Hematopoietic multipotent progenitor cell (in vitro differentiated cells): ENCODE results near the gene CAMK2B. TPM values are rescaled to one million over a fixed set of nuclear protein-coding genes. Genes with fewer than 3 reads are reported as not detected.
"Not testable (repeated sequence)": the region's sequence is repeated elsewhere in the genome, so short reads cannot be mapped to it uniquely, and the experiment has no call there.

ENCODE experiments used
- DNase-seq, 3 donors: peaks; one replicate each; pipeline ENCODE4 v3.0.0-alpha.2; 2011 to 2015; ENCODE audit warnings: low read depth in 2 of 3, low spot score in 2 of 3
- total RNA-seq: library from RNA; depleted of rRNA; stranded (reverse); fragments of >200 nt; gene quantifications from one replicate; pipeline ENCODE4 v1.2.3, GENCODE V29; 2012

The CAMK2B gene
- total RNA-seq, 1 donor: under 0.01 TPM

DNA sequence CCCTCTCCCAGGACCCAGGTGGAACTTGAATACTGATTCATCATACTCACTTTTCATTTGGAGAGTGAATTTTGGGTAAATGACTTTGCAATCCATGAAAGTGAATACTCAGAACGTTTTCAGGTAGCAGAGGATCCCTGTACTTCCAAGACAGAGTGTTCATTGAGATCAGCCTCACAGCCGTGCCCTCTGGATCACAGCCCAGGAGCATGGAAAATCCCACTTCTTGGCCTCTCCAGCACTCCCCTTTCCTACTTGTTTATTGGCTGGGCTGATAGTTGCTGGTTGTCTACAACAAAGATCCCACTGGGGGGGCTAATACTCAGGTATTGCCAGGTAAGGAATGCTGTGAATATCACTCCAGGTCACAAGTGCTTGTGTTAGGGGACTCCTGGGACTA, 142.0 kb downstream of the CAMK2B start:
- no peak for DNase-seq

DNA sequence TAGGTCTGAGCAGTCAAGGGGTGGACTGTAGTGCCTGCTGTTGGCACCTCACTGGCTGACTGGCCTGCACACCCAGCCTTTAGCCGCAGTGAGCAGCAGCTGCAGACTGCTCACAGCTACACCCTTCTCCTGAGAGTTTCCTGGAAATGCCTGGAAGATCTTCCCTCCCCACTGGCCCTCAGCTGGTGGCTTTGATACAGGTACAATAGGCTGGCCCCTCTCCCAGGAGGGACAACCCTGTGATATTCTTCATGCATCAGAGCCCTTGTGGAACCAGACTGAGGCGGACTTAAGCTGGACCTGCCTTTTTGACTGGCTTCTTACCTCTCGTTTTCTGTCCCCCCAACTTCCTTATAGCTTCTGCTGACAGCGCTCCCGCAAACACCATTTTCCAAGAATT, 142.6 kb downstream of the CAMK2B start:
- no peak for DNase-seq

DNA sequence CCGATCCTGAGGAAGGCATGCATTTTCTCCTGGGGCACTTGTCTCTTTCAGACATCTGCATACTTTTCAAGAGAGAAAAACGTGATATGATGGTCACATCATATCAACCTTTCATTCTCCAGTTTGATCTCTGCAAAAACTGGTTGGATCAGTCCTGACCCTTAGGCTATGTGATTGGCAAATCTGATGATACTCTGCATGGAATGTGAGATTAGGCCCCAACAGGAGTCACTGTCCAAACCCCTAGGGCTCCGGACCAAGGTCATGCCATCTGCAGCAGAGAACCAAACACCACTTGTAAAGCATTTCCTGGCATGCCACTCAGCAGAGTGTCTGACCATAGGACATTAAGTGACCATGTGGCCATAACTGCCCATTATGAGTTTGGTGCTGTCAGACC, 144.8 kb downstream of the CAMK2B start:
- no peak for DNase-seq

DNA sequence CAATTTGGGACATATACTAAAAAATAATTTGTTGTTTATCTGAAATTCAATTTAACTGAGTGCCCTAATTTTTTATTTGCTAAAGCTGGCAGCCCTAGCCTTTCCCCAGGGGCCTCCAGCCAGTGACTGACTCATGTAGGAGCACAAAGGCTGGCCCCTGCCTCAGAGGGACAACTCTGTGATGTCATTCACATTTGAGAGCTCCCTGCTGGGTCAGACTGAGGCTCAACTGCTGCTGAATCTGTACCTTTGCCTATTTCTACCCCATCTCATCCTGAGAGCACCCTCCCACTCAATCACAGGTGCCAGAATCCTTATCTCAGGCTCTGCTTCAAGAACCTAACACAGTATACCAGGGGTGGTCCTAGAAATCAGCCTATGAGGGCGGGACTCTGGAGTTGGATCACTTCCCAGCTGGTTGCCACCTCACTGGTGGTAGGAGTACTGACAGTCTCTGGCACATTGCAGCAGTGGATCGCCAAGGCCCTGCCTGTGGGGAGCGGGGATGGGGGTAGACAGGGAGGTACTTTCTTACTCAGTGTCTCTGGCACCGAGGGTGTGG, 147.7 kb downstream of the CAMK2B start:
- DNase-seq: no peak

DNA sequence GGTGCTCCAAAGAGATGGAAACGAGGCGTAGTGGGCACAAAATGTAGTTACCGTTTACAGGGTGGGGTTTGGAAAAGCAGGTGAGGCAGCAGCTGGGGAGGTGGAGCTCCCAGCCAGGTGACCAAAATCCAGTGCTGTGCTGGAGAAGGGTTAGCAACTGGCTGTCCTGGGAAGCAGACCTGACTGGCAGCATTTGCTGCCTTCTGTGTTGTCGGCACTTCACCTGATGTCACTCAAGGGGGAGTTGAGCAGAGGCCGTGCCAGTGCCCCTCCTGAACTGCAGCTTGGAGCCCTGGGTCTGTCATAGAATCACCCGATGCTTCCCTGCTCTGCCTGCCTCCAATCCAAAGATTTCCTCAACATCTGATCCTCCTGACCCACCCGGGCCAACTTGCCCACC, 148.9 kb downstream of the CAMK2B start:
- DNase-seq: no peak

DNA sequence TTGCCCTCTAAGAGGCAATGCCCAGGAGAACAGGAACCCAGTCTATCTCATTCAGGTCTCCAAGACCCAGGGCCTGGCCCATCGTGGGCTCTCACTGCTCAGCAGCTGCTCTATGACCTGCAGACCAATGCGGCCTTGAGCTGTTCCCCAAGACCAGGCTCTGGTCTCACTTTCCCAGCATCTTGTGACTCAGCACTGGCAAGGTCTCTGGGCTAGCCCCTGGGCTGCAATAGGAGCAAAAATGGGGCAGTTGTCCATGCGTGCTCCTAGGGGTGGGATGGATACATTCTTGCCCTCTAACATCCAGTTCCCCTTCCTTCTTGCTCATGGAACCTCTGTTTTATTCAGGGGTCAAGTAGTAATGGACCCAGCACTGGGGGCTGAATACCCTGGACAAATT, 149.7 kb downstream of the CAMK2B start:
- no peak for DNase-seq

DNA sequence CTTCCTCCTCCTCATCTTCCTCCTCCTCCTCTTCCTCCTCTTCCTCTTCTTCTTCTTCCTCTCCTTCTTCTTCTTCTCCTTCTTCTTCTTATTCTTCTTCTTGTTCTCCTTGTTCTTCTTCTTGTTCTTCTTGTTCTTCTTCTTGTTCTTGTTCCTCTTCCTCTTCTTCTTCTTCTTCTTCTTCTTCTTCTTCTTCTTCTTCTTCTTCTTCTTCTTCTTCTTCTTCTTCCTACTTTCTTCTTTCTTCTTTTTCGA, 150.8 kb downstream of the CAMK2B start:
- not testable (repeated sequence) for DNase-seq

DNA sequence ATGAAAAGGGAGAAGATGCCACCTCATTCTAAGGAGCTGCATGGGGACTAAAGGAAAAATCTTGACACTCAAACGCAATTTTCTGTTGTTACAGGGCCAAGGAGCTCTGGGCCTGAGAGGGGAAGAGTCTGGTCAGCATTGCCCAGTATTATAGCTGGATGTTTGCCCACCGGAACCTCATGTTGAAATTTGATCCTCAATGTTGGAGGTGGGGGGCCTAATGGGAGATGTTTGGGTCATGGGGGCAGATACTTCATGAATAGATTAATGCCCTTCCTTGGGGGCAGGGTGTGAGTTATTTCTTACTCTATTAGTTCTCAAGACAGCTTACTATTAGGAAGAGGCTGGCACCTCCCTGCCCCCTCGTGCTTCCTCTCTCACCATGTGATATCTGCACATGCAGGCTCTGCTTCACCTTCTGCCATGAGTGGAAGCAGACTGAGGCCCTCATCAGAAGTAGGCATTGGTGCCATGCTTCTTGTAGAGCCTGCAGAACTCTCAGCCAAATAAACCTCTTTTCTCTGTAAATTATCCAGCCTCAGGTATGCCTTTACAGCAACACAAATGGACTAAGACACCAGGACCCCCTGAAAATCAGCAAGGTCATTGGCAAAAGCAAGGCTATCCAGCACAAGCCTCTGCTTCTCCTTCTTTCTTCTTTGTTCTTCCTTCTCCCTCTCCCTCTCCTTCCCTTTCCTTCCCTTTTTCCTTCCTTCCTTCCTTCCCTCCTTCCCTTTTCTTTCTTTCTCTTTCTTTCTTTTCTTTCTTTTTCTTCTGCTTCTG, 151.3 kb downstream of the CAMK2B start:
- no peak for DNase-seq

DNA sequence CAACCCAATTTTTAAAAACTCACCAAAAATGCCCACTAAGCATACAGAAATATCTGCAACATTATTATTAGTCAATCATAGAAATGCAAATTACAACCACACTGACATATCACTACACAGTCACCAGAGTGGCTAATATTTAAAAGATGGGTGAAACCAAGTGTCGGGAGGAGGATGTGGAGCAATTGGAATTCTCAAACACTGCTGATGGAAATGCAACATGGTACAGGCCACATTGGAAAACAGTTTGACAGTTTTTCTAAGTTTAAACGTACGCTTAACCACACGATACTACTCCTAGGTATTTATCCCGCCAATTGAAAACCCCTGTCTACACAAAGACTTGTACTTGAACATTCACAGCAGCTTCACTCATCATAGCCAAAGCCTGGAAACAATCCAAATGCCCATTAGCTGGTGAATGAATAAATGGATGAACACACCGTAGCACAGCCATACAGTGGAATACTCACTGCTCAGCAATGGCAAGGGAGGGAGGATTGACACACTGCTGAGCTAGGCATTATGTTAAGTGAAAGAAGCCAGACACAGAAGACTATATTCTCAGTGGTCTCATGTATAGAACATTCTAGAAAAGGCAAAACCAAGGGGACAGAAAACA, 152.5 kb downstream of the CAMK2B start:
- no peak for DNase-seq

DNA sequence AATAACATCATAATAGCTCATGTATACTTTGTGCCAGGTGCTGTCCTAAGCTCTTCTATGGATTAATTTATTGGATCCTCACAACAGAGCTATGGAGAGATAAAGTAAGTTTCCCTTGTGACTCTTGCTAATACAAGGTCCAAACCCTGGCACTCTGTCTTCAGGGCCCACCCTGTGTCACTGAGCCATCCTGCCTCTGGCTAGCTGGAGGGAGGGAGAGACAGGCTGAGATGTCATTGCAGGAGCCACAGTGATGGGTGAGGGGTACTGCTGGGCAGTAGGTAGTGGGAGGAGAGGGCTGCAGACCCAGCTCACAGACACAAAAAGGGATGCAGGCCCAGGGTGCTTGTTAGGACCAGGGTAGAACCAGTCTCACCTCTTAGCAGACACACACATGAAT, 153.0 kb downstream of the CAMK2B start:
- DNase-seq: no peak

DNA sequence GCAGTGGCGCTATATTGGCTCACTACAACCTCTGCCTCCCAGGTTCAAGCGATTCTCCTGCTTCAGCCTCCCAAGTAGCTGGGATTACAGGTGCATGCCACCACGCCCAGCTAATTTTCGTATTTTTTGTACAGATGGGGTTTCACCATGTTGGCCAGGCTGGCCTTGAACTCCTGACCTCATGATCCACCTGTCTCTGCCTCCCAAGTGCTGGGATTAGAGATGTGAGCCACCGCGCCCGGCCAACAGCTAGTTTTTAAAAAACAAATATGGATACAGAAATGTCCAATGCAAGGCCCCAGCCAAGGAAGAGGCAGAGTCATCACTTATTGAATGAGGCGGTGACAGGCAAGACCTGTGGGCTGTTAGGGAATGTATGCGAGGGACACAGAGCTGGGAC, 153.5 kb downstream of the CAMK2B start:
- not testable (repeated sequence) for DNase-seq

DNA sequence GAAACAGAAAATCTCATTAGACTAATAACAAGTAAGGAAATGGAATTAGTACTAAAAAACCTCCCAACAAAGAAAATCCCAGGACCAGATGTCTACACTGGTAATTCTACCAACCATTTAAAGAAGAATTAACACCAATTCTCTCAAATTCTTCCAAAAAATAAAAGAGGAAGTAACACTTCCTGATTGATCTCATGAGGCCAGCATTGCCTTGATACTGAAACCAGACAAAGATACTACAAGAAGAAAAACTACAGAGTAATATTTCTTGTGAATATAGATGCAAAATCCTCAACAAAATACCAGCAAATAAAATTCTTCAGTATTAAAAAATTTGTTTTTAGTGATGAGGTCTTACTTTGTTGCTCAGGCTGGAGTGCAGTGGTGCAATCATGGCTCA, 157.5 kb downstream of the CAMK2B start:
- DNase-seq: peak in 2 of 3 donors; percentile 8 to 42

Other genes starting within 250 kb of the CAMK2B start
- gene POLM, start 243.1 kb downstream of the CAMK2B start, total RNA-seq: 32.9 TPM
- gene AEBP1, start 221.2 kb downstream of the CAMK2B start, total RNA-seq: 19.4 TPM
- gene POLD2, start 202.0 kb downstream of the CAMK2B start, total RNA-seq: 120 TPM
- gene MYL7, start 184.3 kb downstream of the CAMK2B start, total RNA-seq: not detected
- gene GCK, start 136.2 kb downstream of the CAMK2B start, total RNA-seq: 0.27 TPM
- 25.9 TPM for gene YKT6, start 124.6 kb downstream of the CAMK2B start, total RNA-seq
- gene NUDCD3, start 165.1 kb upstream of the CAMK2B start, total RNA-seq: 59.5 TPM
- under 0.01 TPM for gene NPC1L1, start 215.7 kb upstream of the CAMK2B start, total RNA-seq
- 69.5 TPM for gene DDX56, start 248.3 kb upstream of the CAMK2B start, total RNA-seq